Peyer's patch (tissue), 4 donors: Measurements from ENCODE around the gene EPHB1.

Source experiments
- POLR2A ChIP-seq, 2 donors: fragments of 450-650 bp; IDR thresholded peaks; one replicate each; pipeline ENCODE4 v1.5.1; 2017; ENCODE audit warnings: antibody characterized with exemption in 2 of 2, mild to moderate bottlenecking in 2 of 2, moderate library complexity in 2 of 2
- TF ChIP-seq, protein P1 (sequence below), 6 experiments: fragments of 450-650 bp in 4 of 6; fragments of 200-600 bp in 2 of 6; sonication (generic) in 1 of 6; IDR thresholded peaks; one replicate each; pipeline ENCODE4 v1.5.1; 2017 to 2019; ENCODE audit warnings: antibody characterized with exemption in 6 of 6, mild to moderate bottlenecking in 3 of 6, moderate library complexity in 1 of 6

DNA sequence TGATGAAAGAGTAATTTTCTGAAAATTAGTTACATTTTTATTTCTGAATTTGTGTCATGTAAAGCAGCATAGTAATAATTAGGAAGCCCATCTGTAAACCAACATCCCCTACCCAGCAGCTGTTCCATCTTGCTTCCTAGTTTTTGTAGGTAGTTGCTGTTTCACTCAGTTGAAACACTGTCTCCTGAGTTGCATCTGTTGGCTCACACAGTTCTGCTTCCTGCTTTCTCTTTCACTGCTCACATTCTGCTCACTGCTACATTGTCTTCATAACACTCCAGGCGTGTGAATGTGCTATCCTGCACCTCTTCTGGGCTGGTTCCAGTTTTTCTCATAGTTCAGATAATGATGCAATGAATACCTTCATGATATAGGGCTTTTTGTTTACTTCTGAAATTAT, 123.4 kb downstream of the EPHB1 start:
- TF ChIP-seq POLR2A (IDR thresholded peaks at IDR 0.05), result no peak
- TF ChIP-seq, protein P1, sequence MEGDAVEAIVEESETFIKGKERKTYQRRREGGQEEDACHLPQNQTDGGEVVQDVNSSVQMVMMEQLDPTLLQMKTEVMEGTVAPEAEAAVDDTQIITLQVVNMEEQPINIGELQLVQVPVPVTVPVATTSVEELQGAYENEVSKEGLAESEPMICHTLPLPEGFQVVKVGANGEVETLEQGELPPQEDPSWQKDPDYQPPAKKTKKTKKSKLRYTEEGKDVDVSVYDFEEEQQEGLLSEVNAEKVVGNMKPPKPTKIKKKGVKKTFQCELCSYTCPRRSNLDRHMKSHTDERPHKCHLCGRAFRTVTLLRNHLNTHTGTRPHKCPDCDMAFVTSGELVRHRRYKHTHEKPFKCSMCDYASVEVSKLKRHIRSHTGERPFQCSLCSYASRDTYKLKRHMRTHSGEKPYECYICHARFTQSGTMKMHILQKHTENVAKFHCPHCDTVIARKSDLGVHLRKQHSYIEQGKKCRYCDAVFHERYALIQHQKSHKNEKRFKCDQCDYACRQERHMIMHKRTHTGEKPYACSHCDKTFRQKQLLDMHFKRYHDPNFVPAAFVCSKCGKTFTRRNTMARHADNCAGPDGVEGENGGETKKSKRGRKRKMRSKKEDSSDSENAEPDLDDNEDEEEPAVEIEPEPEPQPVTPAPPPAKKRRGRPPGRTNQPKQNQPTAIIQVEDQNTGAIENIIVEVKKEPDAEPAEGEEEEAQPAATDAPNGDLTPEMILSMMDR (IDR thresholded peaks at IDR 0.05), result no peak
